ENCODE measurements around the gene MRPL10. TPM values are rescaled to one million over a fixed set of nuclear protein-coding genes. Genes with fewer than 3 reads are reported as not detected.
"Not testable (repeated sequence)": the region's sequence is repeated elsewhere in the genome, so short reads cannot be mapped to it uniquely, and the experiment has no call there.

MRPL10 gene
- total RNA-seq, 1 donor from 2014 or later, result 52.2 TPM

DNA sequence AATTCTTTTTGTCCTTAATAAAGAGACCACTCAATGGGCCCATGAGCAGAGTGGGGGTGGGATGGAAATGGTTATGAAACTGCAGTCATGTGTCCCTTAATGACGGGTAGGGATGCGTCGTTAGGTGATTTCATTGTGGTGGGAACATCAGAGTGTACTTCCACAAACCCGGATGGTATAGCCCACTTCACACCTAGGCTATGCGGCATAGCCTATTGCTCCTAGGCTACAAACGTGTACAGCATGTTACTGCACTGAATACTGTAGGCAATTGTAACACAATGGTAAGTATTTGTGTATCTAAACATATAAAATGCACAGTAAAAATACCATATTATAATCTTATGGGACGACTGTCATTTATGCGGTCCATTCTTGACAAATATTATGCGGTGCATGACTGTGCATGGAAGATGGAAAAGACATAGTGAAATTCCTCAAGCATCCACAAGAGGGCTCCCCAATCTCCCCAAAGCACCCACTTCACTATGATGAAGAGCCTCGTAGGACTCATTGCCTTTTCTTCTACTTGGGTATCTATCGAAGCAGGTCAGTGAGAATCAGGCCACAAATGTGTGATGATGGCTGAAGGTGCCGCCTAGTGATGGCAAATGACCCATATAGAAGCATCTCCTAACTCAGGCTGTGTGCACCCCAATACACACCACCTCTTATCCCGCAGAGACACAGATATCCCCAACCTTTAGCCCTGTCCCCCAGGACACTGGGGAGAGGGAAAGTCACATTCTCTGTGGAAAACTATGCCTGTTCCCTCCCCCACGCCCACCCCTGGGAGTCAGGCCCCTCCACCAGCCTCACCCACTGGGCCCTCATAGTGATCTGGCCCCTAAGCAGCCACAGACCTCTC is 54.8 kb downstream of the MRPL10 start:
- Mint-ChIP-seq H3K9me3 (peaks cover 4% of the 10 kb centered on the region), H3K36me3 (ENCODE audit: low read depth) (no peaks in the 10 kb centered on the region), H3K4me1 (ENCODE audit: low read depth) (peaks cover 2% of the 10 kb centered on the region), H3K27ac (no peak overlapping the region), H3K4me3 (ENCODE audit: low read depth) (no peak overlapping the region), H3K27me3 (ENCODE audit: low read depth) (peaks cover 39% of the 10 kb centered on the region)
- DNase-seq (ENCODE audit: low spot score), result no peak
- intact Hi-C loops (cut with micrococcal nuclease), result loop anchor here (1.0 kb wide), 1 partner anchor 26 kb away; no protein-coding TSS in a partner anchor

DNA sequence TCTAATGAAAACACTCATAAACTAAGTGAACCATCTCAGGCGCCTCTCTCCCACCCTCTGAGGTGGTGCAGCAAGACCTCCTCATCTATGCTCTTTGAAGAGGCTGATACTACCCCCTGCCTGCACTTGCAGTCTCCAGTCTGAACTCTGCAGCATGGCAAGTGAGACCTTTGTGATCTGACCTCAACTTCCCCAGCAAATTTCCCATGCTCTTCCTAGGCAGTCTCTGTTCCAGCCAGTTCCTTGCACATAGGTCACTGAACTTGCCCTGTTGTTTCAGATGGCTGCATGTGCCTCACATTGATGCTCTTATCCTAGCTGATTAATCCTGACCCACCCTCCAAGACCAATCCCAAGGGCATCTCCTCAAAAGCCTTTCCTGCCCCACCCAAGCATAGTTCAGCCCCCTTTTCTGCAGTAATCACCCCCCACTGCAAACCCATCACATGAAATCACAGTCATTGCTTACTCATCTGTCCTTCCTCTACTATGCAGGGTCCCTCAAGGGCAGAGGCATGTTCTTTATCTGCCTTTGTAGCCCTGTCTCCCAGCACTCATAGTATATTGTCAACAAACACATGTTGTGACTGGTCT is 56.3 kb downstream of the MRPL10 start:
- Mint-ChIP-seq H3K27ac (no peak overlapping the region), H3K36me3 (ENCODE audit: low read depth) (no peaks in the 10 kb centered on the region), H3K4me3 (ENCODE audit: low read depth) (no peak overlapping the region), H3K9me3 (peaks cover 8% of the 10 kb centered on the region), H3K27me3 (ENCODE audit: low read depth) (peaks cover 34% of the 10 kb centered on the region), H3K4me1 (ENCODE audit: low read depth) (peaks cover 2% of the 10 kb centered on the region)
- no peak for DNase-seq (ENCODE audit: low spot score)
- intact Hi-C loops (cut with micrococcal nuclease), result no loop called here

DNA sequence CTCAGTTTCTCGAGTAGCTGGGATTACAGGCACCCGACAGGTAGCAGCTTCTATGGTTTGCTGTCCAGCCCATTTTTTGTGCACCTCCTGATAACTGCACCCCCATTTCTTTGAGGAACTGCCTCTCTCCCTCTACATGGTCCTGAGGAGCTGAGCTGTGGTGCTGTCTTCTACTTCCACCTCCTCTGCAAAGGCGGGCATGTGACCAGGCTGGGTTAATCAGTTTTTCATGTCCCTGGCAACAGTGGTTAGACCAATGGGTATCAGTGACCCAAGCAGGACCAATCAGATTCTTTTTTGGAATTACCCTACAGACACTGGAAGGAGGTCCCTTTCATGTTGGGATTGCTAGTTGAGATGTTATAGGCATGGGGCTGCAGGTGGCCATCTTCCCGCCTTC is 57.0 kb downstream of the MRPL10 start:
- intact Hi-C loops (cut with micrococcal nuclease), result no loop called here
- Mint-ChIP-seq H3K36me3 (ENCODE audit: low read depth) (no peaks in the 10 kb centered on the region), H3K9me3 (peaks cover 8% of the 10 kb centered on the region), H3K27ac (no peak overlapping the region), H3K27me3 (ENCODE audit: low read depth) (peaks cover 32% of the 10 kb centered on the region), H3K4me3 (ENCODE audit: low read depth) (no peak overlapping the region), H3K4me1 (ENCODE audit: low read depth) (peaks cover 2% of the 10 kb centered on the region)
- no peak for DNase-seq (ENCODE audit: low spot score)

DNA sequence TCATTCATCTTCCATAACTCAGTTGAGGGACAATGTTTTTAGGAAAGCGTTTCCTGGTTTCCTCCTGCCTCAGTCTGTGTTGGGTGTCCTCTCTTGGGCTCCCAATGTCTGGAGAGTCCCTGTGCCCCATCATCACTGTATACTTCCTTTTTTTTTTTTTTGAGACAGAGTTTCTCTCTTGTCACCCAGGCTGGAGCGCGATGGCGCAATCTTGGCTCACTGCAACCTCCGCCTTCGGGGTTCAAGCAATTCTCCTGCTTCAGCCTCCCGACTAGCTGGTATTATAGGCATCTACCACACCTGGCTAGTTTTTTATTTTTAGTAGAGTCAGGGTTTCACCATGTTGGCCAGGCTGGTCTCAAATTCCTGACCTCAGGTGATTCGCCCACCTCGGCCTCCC is 57.7 kb downstream of the MRPL10 start:
- H3K36me3 Mint-ChIP-seq (ENCODE audit: low read depth); DNase-seq (ENCODE audit: low spot score); H3K27ac Mint-ChIP-seq; H3K9me3 Mint-ChIP-seq; intact Hi-C loops (cut with micrococcal nuclease); H3K4me3 Mint-ChIP-seq (ENCODE audit: low read depth); H3K4me1 Mint-ChIP-seq (ENCODE audit: low read depth): not testable (repeated sequence)
- peaks cover 30% of the 10 kb centered on the region for H3K27me3 Mint-ChIP-seq (ENCODE audit: low read depth)

Other genes starting within 250 kb of the MRPL10 start
- gene KPNB1, start 181.6 kb downstream of the MRPL10 start, total RNA-seq, result 687 and 692 TPM in 2 replicates
- 9.8 and 11.3 TPM in 2 replicates for gene TBKBP1, start 137.4 kb downstream of the MRPL10 start, total RNA-seq
- 40.4 and 40.6 TPM in 2 replicates for gene TBX21, start 98.3 kb downstream of the MRPL10 start, total RNA-seq
- 19.5 and 20.7 TPM in 2 replicates for gene OSBPL7, start 9.7 kb downstream of the MRPL10 start, total RNA-seq
- 0.64 and 0.92 TPM in 2 replicates for gene LRRC46, start 129 bp upstream of the MRPL10 start, total RNA-seq
- 23.5 and 27.5 TPM in 2 replicates for gene SCRN2, start 9.7 kb upstream of the MRPL10 start, total RNA-seq
- gene SP6, start 19.6 kb upstream of the MRPL10 start, total RNA-seq, result 0.09 and 0.14 TPM in 2 replicates
- 16.5 and 19.7 TPM in 2 replicates for gene SP2, start 64.7 kb upstream of the MRPL10 start, total RNA-seq
- 41.0 and 45.9 TPM in 2 replicates for gene PNPO, start 110.0 kb upstream of the MRPL10 start, total RNA-seq
- gene PRR15L, start 126.3 kb upstream of the MRPL10 start, total RNA-seq, result not detected in 2 replicates
- gene CDK5RAP3, start 139.6 kb upstream of the MRPL10 start, total RNA-seq, result 192 and 199 TPM in 2 replicates
- 5.7 and 5.9 TPM in 2 replicates for gene COPZ2, start 206.3 kb upstream of the MRPL10 start, total RNA-seq
- gene NFE2L1, start 216.8 kb upstream of the MRPL10 start, total RNA-seq, result 66.2 and 71.3 TPM in 2 replicates